Activated T-helper 2 cell treated with anti-CD3 and anti-CD28 coated beads, Interferon-gamma antibody, Interleukin-2, Interleukin-4, amounts not matched to agents 10 μg/mL and 5 μg/mL and 100 μg/mL, durations not matched to agents 14 hours and 24 hours and 36 hours (primary cell): Measurements from ENCODE around the gene PALLD. TPM values are rescaled to one million over a fixed set of nuclear protein-coding genes. Genes with fewer than 3 reads are reported as not detected.

Experiments
- DNase-seq: peaks from one replicate; pipeline ENCODE4 v3.0.0; 2021; ENCODE audit warnings: low spot score
- H3K27ac Mint-ChIP-seq: one replicate; pipeline ENCODE4 v1.8.0; 2021; ENCODE audit warnings: mixed read lengths
- H3K27me3 Mint-ChIP-seq: one replicate; pipeline ENCODE4 v1.8.0; 2021; ENCODE audit warnings: low read depth, mixed read lengths
- H3K36me3 Mint-ChIP-seq: one replicate; pipeline ENCODE4 v1.8.0; 2021; ENCODE audit warnings: low read depth, mixed read lengths
- H3K4me1 Mint-ChIP-seq: one replicate; pipeline ENCODE4 v1.8.0; 2021; ENCODE audit warnings: low read depth, mixed read lengths
- H3K4me3 Mint-ChIP-seq: one replicate; pipeline ENCODE4 v1.8.0; 2021; ENCODE audit warnings: low read depth, mild to moderate bottlenecking, moderate library complexity, mixed read lengths
- H3K9me3 Mint-ChIP-seq: one replicate; pipeline ENCODE4 v1.8.0; 2021; ENCODE audit warnings: mixed read lengths
- intact Hi-C: fragments of 100-400 bp; cut with micrococcal nuclease; formaldehyde crosslinking; loops from one replicate; pipeline ENCODE4 v1.15.1; 2023
- total RNA-seq: library from RNA; stranded (reverse); gene quantifications from 2 replicates; pipeline ENCODE4 v1.2.3, GENCODE V29; 2022

Gene PALLD
- total RNA-seq, 1 donor from 2014 or later = 19.8 TPM

GRCh38 chr4:168972596-168972995 is 475.7 kb downstream of the PALLD start:
- peaks cover 35% of the 10 kb centered on the region for H3K9me3 Mint-ChIP-seq
- no peak overlapping the region for H3K27ac Mint-ChIP-seq
- peaks cover 12% of the 10 kb centered on the region for H3K4me1 Mint-ChIP-seq
- intact Hi-C loops = loop anchor here (5.0 kb wide), 1 partner anchor 35 kb away; no protein-coding TSS in a partner anchor
- no peak for DNase-seq
- peaks cover 4% of the 10 kb centered on the region for H3K36me3 Mint-ChIP-seq
- H3K4me3 Mint-ChIP-seq = no peak overlapping the region
- peaks cover 4% of the 10 kb centered on the region for H3K27me3 Mint-ChIP-seq

Other genes starting within 250 kb of the PALLD start
- 5.3 and 5.6 TPM in 2 replicates for gene DDX60, start 178.3 kb upstream of the PALLD start, total RNA-seq
- 2.6 and 2.7 TPM in 2 replicates for gene DDX60L, start 16.6 kb upstream of the PALLD start, total RNA-seq